Occipital lobe (tissue), 2 donors: Measurements from ENCODE around the gene NEDD9. TPM values are rescaled to one million over a fixed set of nuclear protein-coding genes. Genes with fewer than 3 reads are reported as not detected.
A peak's percentile ranks its signal among the peaks of the same experiment; 100 is the strongest.

Experiments
- DNase-seq: peaks from one replicate; lab custom pipeline; 2025; lab: John Stamatoyannopoulos, UW
- total RNA-seq: library from RNA; depleted of rRNA; stranded (reverse); fragments of >200 nt; gene quantifications from one replicate; pipeline ENCODE4 v1.2.3, GENCODE V29; 2014

Gene NEDD9
- 19.2 TPM for total RNA-seq

GRCh38 chr6:11232193-11232769 is at the start of gene NEDD9:
NEDD9 (minus strand) TSS chr6:11232668; CDS start chr6:11232515, 153 bp downstream.
- DNase-seq: peak; percentile 93

- no peak for DNase-seq
Measured at GRCh38 chr6:11282245-11282644, 49.8 kb upstream of the NEDD9 start.

- DNase-seq: no peak
Measured at GRCh38 chr6:11280394-11280793, 47.9 kb upstream of the NEDD9 start.

- no peak for DNase-seq
Measured at GRCh38 chr6:11279284-11279689, 46.8 kb upstream of the NEDD9 start.

- DNase-seq: no peak
Measured at GRCh38 chr6:11278207-11278559, 45.7 kb upstream of the NEDD9 start.

- no peak for DNase-seq
Measured at GRCh38 chr6:11277275-11278206, 45.1 kb upstream of the NEDD9 start.

GRCh38 chr6:11276911-11277274 is 44.4 kb upstream of the NEDD9 start:
- no peak for DNase-seq

- DNase-seq: no peak
Measured at GRCh38 chr6:11276228-11276627, 43.8 kb upstream of the NEDD9 start.

GRCh38 chr6:11275598-11275997 is 43.1 kb upstream of the NEDD9 start:
- no peak for DNase-seq

GRCh38 chr6:11273406-11274065 is 41.1 kb upstream of the NEDD9 start:
- DNase-seq: no peak

- DNase-seq: no peak
Measured at GRCh38 chr6:11272491-11273192, 40.2 kb upstream of the NEDD9 start.

- no peak for DNase-seq
Measured at GRCh38 chr6:11271228-11272020, 39.0 kb upstream of the NEDD9 start.

- no peak for DNase-seq
Measured at GRCh38 chr6:11270030-11271027, 37.9 kb upstream of the NEDD9 start.

GRCh38 chr6:11268978-11269377 is 36.5 kb upstream of the NEDD9 start:
- no peak for DNase-seq

GRCh38 chr6:11266926-11267325 is 34.5 kb upstream of the NEDD9 start:
- DNase-seq: no peak

GRCh38 chr6:11265932-11266331 is 33.5 kb upstream of the NEDD9 start:
- DNase-seq: no peak

- DNase-seq: no peak
Measured at GRCh38 chr6:11264100-11264499, 31.6 kb upstream of the NEDD9 start.

GRCh38 chr6:11263291-11263775 is 30.9 kb upstream of the NEDD9 start:
- no peak for DNase-seq

GRCh38 chr6:11262242-11262641 is 29.8 kb upstream of the NEDD9 start:
- peak; percentile 14 for DNase-seq
